IMR-90 (cell line): ENCODE measurements around the gene ICAM4. TPM values are rescaled to one million over a fixed set of nuclear protein-coding genes. Genes with fewer than 3 reads are reported as not detected.

Experiments used
- ATAC-seq: fragments of 200-7000 bp; cut with Tn5 transposase; 2 replicates; pipeline ENCODE4 v1.9.1; 2020; ENCODE audit warnings: low read depth, mild to moderate bottlenecking, moderate library complexity
- BruUV-seq: library from RNA; stranded (reverse); fragments of 400-500 nt; replicated peaks from 2 replicates; lab custom pipeline; 2021; lab: Mats Ljungman, UMichigan
- CTCF ChIA-PET: fragments of 300-600 bp; formaldehyde crosslinking; extraction: SDS; loops from one replicate; lab custom pipeline; 2021; ENCODE audit warnings: antibody characterized with exemption; lab: Yijun Ruan, JAX
- POLR2A ChIA-PET: fragments of 300-600 bp; sonication (Branson Sonifier 250); formaldehyde crosslinking; loops from one replicate; lab custom pipeline; 2022; ENCODE audit warnings: antibody characterized with exemption; ENCODE audit not compliant: unreplicated experiment; lab: Charles Lee
- DNase-seq: peaks from one replicate; pipeline ENCODE4 v3.0.0; 2013
- H2AFZ ChIP-seq: replicated peaks from 2 replicates; pipeline ENCODE3; 2013; ENCODE audit warnings: low read length, mild to moderate bottlenecking; ENCODE audit not compliant: poor library complexity
- H2AK5ac ChIP-seq: 2 replicates; pipeline ENCODE4 v1.6.1; 2013; ENCODE audit warnings: low read depth, low read length, inconsistent platforms
- H2AK9ac ChIP-seq: replicated peaks from 2 replicates; pipeline ENCODE3; 2013; ENCODE audit warnings: mild to moderate bottlenecking, low read depth, low read length, moderate library complexity; ENCODE audit not compliant: poor library complexity
- H2BK120ac ChIP-seq: 2 replicates; pipeline ENCODE4 v1.6.1; 2013; ENCODE audit warnings: low read depth, low read length, inconsistent platforms
- H2BK15ac ChIP-seq: 3 replicates; pipeline ENCODE4 v1.6.1; 2013; ENCODE audit warnings: low read depth, low read length, inconsistent platforms
- H2BK20ac ChIP-seq: 2 replicates; pipeline ENCODE4 v1.6.1; 2013; ENCODE audit warnings: low read depth, mild to moderate bottlenecking, inconsistent platforms, low read length, moderate library complexity
- H2BK5ac ChIP-seq: 2 replicates; pipeline ENCODE4 v1.6.1; 2013; ENCODE audit warnings: mild to moderate bottlenecking, low read depth, low read length, inconsistent platforms; ENCODE audit not compliant: poor library complexity, severe bottlenecking
- H3K14ac ChIP-seq: replicated peaks from 2 replicates; pipeline ENCODE4 v1.6.1; 2013; ENCODE audit warnings: low read depth, low read length, inconsistent platforms
- H3K18ac ChIP-seq: 2 replicates; pipeline ENCODE4 v1.6.1; 2013; ENCODE audit warnings: low read depth, low read length, control low read depth
- H3K23ac ChIP-seq: 2 replicates; pipeline ENCODE4 v1.6.1; 2013; ENCODE audit warnings: low read depth, low read length, inconsistent platforms
- H3K27ac ChIP-seq: 2 replicates; pipeline ENCODE4 v1.5.1; 2013; ENCODE audit warnings: mild to moderate bottlenecking, control low read depth, low read length; ENCODE audit not compliant: insufficient read depth
- H3K27me3 ChIP-seq: 2 replicates; pipeline ENCODE4 v1.6.1; 2013; ENCODE audit warnings: low read length; ENCODE audit not compliant: control insufficient read depth, insufficient read depth
- H3K36me3 ChIP-seq: 2 replicates; pipeline ENCODE4 v1.6.1; 2013; ENCODE audit warnings: low read length, mixed read lengths; ENCODE audit not compliant: control insufficient read depth, insufficient read depth
- H3K4ac ChIP-seq: 2 replicates; pipeline ENCODE4 v1.6.1; 2013; ENCODE audit warnings: low read depth, low read length, inconsistent platforms
- H3K4me1 ChIP-seq: 2 replicates; pipeline ENCODE4 v1.6.1; 2013; ENCODE audit warnings: low read length, mixed read lengths; ENCODE audit not compliant: control insufficient read depth, insufficient read depth
- H3K4me2 ChIP-seq: 2 replicates; pipeline ENCODE4 v1.6.1; 2013; ENCODE audit warnings: low read depth, mild to moderate bottlenecking, control low read depth, low read length, moderate library complexity
- H3K4me3 ChIP-seq: 2 replicates; pipeline ENCODE4 v1.5.1; 2013; ENCODE audit warnings: low read depth, mild to moderate bottlenecking, control low read depth, low read length, moderate library complexity; ENCODE audit not compliant: insufficient read depth
- H3K56ac ChIP-seq: 2 replicates; pipeline ENCODE4 v1.6.1; 2013; ENCODE audit warnings: low read length, inconsistent platforms; ENCODE audit not compliant: insufficient read depth; ENCODE audit errors: extremely low read depth
- H3K79me1 ChIP-seq, 2 experiments: 2 replicates each; pipeline ENCODE4 v1.6.1; 2013; ENCODE audit warnings: low read length in 2 of 2, inconsistent platforms in 1 of 2, low read depth in 1 of 2
- H3K9ac ChIP-seq: 2 replicates; pipeline ENCODE4 v1.6.1; 2013; ENCODE audit warnings: low read depth, low read length, control low read depth
- H3K9me1 ChIP-seq: 2 replicates; pipeline ENCODE4 v1.6.1; 2013; ENCODE audit warnings: low read length, inconsistent platforms; ENCODE audit not compliant: insufficient read depth
- H3K9me3 ChIP-seq: 2 replicates; pipeline ENCODE4 v1.6.1; 2013; ENCODE audit warnings: low read length; ENCODE audit not compliant: control insufficient read depth, insufficient read depth
- H4K20me1 ChIP-seq: 2 replicates; pipeline ENCODE4 v1.6.1; 2013; ENCODE audit warnings: low read length, inconsistent platforms; ENCODE audit not compliant: insufficient read depth
- H4K5ac ChIP-seq: 2 replicates; pipeline ENCODE4 v1.6.1; 2013; ENCODE audit warnings: mild to moderate bottlenecking, low read depth, low read length, control low read depth
- H4K8ac ChIP-seq, 2 experiments: 2 replicates each; pipeline ENCODE4 v1.6.1; 2013; ENCODE audit warnings: low read depth in 2 of 2, low read length in 2 of 2, control low read depth in 1 of 2, inconsistent platforms in 1 of 2
- H4K91ac ChIP-seq: 2 replicates; pipeline ENCODE4 v1.6.1; 2013; ENCODE audit warnings: low read depth, low read length, inconsistent platforms; ENCODE audit not compliant: insufficient read depth
- MAZ ChIP-seq: IDR thresholded peaks from 2 replicates; pipeline ENCODE4 v1.6.1; 2012; ENCODE audit warnings: low read depth, mild to moderate bottlenecking, low read length, improper control_type of control experiment, moderate library complexity, borderline replicate concordance
- POLR2A ChIP-seq: IDR thresholded peaks from 2 replicates; pipeline ENCODE4 v1.6.1; 2012; ENCODE audit warnings: mild to moderate bottlenecking, low read depth, low read length
- RCOR1 ChIP-seq: IDR thresholded peaks from 2 replicates; pipeline ENCODE4 v1.6.1; 2012; ENCODE audit warnings: mild to moderate bottlenecking, low read length, improper control_type of control experiment; ENCODE audit not compliant: insufficient replicate concordance
- SMC3 ChIP-seq: fragments of 150-350 bp; IDR thresholded peaks from 2 replicates; pipeline ENCODE4 v1.6.1; 2016; ENCODE audit warnings: low read depth, mild to moderate bottlenecking, antibody characterized with exemption, low read length, moderate library complexity
- WGBS, 2 experiments: methylation state at CpG; one replicate each; pipeline versions ENCODE4 v1.1.5 to v1.1.7; 2013; ENCODE audit warnings: missing lambda C conversion rate in 2 of 2; ENCODE audit not compliant: insufficient read length in 1 of 2; ENCODE audit errors: extremely low coverage in 2 of 2; 5-methylcytosine and 5-hydroxymethylcytosine counted together
- dilution Hi-C: fragments of 300-500 bp; cut with HindIII; formaldehyde crosslinking; loops from one replicate; pipeline ENCODE4 v1.14.3; 2018; ENCODE audit warnings: low sequenced_read_pairs; ENCODE audit not compliant: unreplicated experiment
- in situ Hi-C: fragments of 300-500 bp; cut with MboI; formaldehyde crosslinking; loops from 3 replicates; pipeline ENCODE4 v1.14.3; 2019; ENCODE audit warnings: low sequenced_read_pairs, inconsistent platforms, mixed read lengths
- intact Hi-C: fragments of 100-400 bp; cut with micrococcal nuclease; formaldehyde crosslinking; loops from 2 replicates; pipeline ENCODE4 v1.10.0; 2022
- polyA plus RNA-seq, 3 experiments: library from polyadenylated mRNA; depleted of rRNA; stranded (reverse); fragments of >200 nt; gene quantifications; 2 replicates each; pipeline ENCODE4 v1.2.3, GENCODE V29; 2012; ENCODE audit warnings: low replicate concordance in 1 of 3
- total RNA-seq: library from RNA; depleted of rRNA; stranded (reverse); fragments of >200 nt; gene quantifications from 2 replicates; pipeline ENCODE4 v1.2.3, GENCODE V29; 2012
- TF ChIP-seq, protein P1 (sequence below): fragments of 150-350 bp; IDR thresholded peaks from 2 replicates; pipeline ENCODE4 v1.6.1; 2016; ENCODE audit warnings: low read depth, mild to moderate bottlenecking, low read length, moderate library complexity, borderline replicate concordance
- TF ChIP-seq, protein P2 (sequence below): fragments of 150-350 bp; IDR thresholded peaks from 2 replicates; pipeline ENCODE4 v1.6.1; 2017; ENCODE audit warnings: mild to moderate bottlenecking, antibody characterized with exemption, low read length, low read depth
- TF ChIP-seq, protein P3 (sequence below): conservative IDR thresholded peaks from 2 replicates; pipeline ENCODE4 v1.5.1; 2012; ENCODE audit warnings: mild to moderate bottlenecking, low read depth, low read length, improper control_type of control experiment

The ICAM4 gene
- total and polyA plus RNA-seq, 2 of the 4 experiments (the other 2 are of a cell fraction), result 2.3 to 4.0 TPM

DNA sequence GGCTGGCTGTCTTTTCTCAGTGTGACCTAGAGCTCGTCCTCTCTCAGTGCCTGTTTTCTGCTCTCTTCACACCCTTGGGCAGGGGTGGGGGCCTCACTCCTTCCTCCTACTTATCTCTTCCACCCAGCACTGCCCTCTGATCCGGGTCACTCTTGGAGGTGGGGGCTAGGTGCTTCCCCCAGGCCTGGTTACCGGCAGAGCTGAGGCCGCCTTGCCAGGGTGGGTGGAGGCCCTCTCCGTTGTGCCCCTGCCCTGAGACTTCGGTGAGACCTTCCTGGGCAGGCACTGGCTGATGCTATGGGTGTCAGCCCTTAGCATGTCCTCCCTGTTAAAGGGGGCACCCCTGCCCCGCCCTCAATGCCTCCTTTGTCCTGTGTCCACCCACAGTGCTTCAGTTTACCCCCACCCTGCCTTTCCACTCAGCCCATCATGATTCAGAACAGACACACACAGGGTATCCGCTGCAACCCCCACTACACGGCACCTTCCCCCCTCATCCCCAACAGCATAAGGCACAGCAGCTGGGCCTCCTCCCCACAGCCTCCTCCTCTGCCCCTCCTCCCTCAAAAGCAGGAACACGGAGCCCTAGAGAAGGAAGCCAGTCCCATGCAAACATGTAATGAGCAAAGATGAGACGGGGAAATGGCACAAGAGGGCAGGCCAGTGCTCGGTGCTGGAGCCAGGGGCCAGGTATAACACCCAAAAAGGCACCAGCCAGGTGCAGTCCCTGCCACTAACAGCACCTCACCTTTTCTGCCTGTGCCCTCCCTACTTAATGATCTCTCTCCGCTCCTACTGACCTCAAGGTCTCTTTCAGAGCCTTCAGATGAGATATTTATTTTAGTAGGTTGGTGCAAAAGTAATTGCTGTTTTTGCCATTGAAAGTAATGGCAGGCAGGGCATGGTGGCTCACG lies 13.0 kb downstream of the ICAM4 start:
- peak overlapping the region; percentile 79 for H2AFZ ChIP-seq
- 55% methylated on average over 6 of the region's 14 CpGs; no CpG with 5 or more reads in 1 of the 2 experiments for WGBS, 2 experiments
- no peaks in the 10 kb centered on the region; the same call in 1 of the 2 replicates for H3K27me3 ChIP-seq
- H4K91ac ChIP-seq, result no peak overlapping the region; the same call in 1 of the 2 replicates
- CTCF ChIA-PET, result no interaction called here
- peak overlapping the region; percentile 68; the same call in 1 of the 2 replicates for H2AK5ac ChIP-seq
- H3K56ac ChIP-seq, result no peak overlapping the region
- H2BK15ac ChIP-seq, result no peak overlapping the region
- H2BK20ac ChIP-seq, result no peak overlapping the region
- TF ChIP-seq, protein P1, sequence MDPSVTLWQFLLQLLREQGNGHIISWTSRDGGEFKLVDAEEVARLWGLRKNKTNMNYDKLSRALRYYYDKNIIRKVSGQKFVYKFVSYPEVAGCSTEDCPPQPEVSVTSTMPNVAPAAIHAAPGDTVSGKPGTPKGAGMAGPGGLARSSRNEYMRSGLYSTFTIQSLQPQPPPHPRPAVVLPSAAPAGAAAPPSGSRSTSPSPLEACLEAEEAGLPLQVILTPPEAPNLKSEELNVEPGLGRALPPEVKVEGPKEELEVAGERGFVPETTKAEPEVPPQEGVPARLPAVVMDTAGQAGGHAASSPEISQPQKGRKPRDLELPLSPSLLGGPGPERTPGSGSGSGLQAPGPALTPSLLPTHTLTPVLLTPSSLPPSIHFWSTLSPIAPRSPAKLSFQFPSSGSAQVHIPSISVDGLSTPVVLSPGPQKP, result no peak
- TF ChIP-seq MAZ (no peak), SMC3 (no peak), RCOR1 (no peak), POLR2A (no peak)
- TF ChIP-seq, protein P2, sequence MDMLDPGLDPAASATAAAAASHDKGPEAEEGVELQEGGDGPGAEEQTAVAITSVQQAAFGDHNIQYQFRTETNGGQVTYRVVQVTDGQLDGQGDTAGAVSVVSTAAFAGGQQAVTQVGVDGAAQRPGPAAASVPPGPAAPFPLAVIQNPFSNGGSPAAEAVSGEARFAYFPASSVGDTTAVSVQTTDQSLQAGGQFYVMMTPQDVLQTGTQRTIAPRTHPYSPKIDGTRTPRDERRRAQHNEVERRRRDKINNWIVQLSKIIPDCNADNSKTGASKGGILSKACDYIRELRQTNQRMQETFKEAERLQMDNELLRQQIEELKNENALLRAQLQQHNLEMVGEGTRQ, result no peak
- TF ChIP-seq, protein P3, sequence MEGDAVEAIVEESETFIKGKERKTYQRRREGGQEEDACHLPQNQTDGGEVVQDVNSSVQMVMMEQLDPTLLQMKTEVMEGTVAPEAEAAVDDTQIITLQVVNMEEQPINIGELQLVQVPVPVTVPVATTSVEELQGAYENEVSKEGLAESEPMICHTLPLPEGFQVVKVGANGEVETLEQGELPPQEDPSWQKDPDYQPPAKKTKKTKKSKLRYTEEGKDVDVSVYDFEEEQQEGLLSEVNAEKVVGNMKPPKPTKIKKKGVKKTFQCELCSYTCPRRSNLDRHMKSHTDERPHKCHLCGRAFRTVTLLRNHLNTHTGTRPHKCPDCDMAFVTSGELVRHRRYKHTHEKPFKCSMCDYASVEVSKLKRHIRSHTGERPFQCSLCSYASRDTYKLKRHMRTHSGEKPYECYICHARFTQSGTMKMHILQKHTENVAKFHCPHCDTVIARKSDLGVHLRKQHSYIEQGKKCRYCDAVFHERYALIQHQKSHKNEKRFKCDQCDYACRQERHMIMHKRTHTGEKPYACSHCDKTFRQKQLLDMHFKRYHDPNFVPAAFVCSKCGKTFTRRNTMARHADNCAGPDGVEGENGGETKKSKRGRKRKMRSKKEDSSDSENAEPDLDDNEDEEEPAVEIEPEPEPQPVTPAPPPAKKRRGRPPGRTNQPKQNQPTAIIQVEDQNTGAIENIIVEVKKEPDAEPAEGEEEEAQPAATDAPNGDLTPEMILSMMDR, result no peak
- no peak overlapping the region for H3K4me2 ChIP-seq
- peak overlapping the region; percentile 20 for H4K5ac ChIP-seq
- no peaks in the 10 kb centered on the region for H3K9me3 ChIP-seq
- H3K36me3 ChIP-seq, result no peaks in the 10 kb centered on the region
- no peak overlapping the region for H2BK120ac ChIP-seq
- in situ Hi-C loops (no loop called here), dilution Hi-C loops (no loop called here), intact Hi-C loops (no loop called here)
- no peak overlapping the region for H3K27ac ChIP-seq
- no peak overlapping the region for H3K4me3 ChIP-seq
- peaks cover 6% of the 10 kb centered on the region for H3K4me1 ChIP-seq
- H3K23ac ChIP-seq, result no peak overlapping the region
- DNase-seq, result no peak
- POLR2A ChIA-PET, result no interaction called here
- no peak overlapping the region for H3K9ac ChIP-seq
- H2AK9ac ChIP-seq, result peak overlapping the region; percentile 33
- H4K20me1 ChIP-seq, result peaks cover 4% of the 10 kb centered on the region
- BruUV-seq, result no TSS peak
- no peak overlapping the region for H3K18ac ChIP-seq
- ATAC-seq, result peak; percentile 16; the same call in 1 of the 2 replicates
- H2BK5ac ChIP-seq, result no peak overlapping the region
- H3K9me1 ChIP-seq, result peaks cover 5% of the 10 kb centered on the region; the same call in 1 of the 2 replicates
- H3K4ac ChIP-seq, result 0 out of 2 replicates have a peak overlapping the region, but pooled peaks have one; percentile 2
- no peak overlapping the region for H3K14ac ChIP-seq
- no peaks in the 10 kb centered on the region for H3K79me1 ChIP-seq
- H4K8ac ChIP-seq, result peak overlapping the region; percentile 9 to 79; a peak in 2 of 4 replicates
